ENCODE results near the gene C1orf50. TPM values are rescaled to one million over a fixed set of nuclear protein-coding genes. Genes with fewer than 3 reads are reported as not detected.
A peak's percentile ranks its signal among the peaks of the same experiment; 100 is the strongest.
"Not testable (repeated sequence)": the region's sequence is repeated elsewhere in the genome, so short reads cannot be mapped to it uniquely, and the experiment has no call there.

Gene C1orf50
- total and polyA plus RNA-seq, 10 donors = 1.5 to 9.8 (median 4.5) TPM

DNA sequence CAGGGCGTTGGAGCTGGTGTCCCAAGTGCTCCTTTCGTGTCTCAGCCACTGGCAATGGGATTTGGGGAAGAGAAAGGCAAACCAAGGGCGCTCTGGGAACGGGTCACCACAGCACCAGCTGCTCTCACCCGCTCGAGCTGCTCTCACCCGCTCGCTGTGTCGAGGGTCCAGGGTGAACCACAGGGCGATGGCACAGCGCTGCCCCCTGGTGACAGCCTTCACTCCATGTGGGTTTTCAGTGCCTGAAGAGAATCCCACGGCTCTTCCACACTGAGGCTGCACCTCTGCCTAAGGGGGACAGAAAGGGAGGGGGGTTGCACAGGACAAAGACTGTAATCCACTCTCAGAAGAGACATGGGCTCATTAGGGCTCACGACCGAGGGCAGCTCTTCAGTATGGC, 19.9 kb upstream of the C1orf50 start:
- Histone ChIP-seq H3K4me3 (no peak overlapping the region), H3K9me3 (no peaks in the 10 kb centered on the region), H3K4me1 (peaks cover 0 to 38% (median 11%) of the 10 kb centered on the region in 6 donors), H3K27ac (peak overlapping the region in 1 of 8 donors; percentile 65), H3K27me3 (replicated peaks in 1 of 7) (no peaks in the 10 kb centered on the region), H3K36me3 (peaks cover 4 to 63% (median 39%) of the 10 kb centered on the region in 6 donors)
- intact Hi-C loops (cut with DNase I; ENCODE audit: low total_unique reads) = loop anchor here (5.0 kb wide), 1 partner anchor 170 kb away; no protein-coding TSS in a partner anchor
- TF ChIP-seq POLR2A (IDR thresholded peaks at IDR 0.05) = no peak
- TF ChIP-seq, protein P1, sequence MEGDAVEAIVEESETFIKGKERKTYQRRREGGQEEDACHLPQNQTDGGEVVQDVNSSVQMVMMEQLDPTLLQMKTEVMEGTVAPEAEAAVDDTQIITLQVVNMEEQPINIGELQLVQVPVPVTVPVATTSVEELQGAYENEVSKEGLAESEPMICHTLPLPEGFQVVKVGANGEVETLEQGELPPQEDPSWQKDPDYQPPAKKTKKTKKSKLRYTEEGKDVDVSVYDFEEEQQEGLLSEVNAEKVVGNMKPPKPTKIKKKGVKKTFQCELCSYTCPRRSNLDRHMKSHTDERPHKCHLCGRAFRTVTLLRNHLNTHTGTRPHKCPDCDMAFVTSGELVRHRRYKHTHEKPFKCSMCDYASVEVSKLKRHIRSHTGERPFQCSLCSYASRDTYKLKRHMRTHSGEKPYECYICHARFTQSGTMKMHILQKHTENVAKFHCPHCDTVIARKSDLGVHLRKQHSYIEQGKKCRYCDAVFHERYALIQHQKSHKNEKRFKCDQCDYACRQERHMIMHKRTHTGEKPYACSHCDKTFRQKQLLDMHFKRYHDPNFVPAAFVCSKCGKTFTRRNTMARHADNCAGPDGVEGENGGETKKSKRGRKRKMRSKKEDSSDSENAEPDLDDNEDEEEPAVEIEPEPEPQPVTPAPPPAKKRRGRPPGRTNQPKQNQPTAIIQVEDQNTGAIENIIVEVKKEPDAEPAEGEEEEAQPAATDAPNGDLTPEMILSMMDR (IDR thresholded peaks at IDR 0.05 in 8 of 11, conservative IDR thresholded peaks at IDR 0.05 in 3 of 11) = peak in 10 of 11 experiments; percentile 35 to 69 (median 56)
- peak; percentile 21 to 52 (median 23) for TF ChIP-seq POLR2AphosphoS5 (IDR thresholded peaks at IDR 0.05)
- DNase-seq = peak; percentile 84
- 55 to 69% (median 58%) methylated on average over 14 of the region's 14 CpGs for WGBS, 5 donors

DNA sequence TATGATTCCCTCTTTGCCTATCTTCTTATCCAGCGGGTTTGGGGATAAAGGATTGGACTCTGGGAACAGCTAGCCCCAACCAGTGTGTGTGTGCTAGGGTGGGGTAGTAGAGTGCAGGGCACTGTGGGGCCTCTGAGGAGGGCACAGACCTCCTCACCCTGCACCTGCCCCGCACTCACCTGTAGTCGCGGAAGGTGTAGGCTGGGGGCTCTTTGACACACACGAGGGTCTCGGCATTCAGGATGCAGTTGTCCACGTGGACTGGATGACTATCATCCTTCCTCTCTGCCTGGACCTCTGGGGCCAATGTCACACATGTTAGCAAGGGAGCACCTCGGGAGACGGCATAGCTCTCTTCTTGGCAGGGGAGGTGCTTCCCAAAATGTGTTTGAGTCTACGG, 19.0 kb upstream of the C1orf50 start:
- H3K4me3 ChIP-seq = no peak overlapping the region
- 74 to 91% (median 85%) methylated on average over 9 to 10 of the region's 10 CpGs for WGBS, 5 donors
- intact Hi-C loops (cut with DNase I; ENCODE audit: low total_unique reads) = loop anchor here (5.0 kb wide), 1 partner anchor 171 kb away; no protein-coding TSS in a partner anchor
- no peaks in the 10 kb centered on the region for H3K27me3 ChIP-seq (replicated peaks in 1 of 7)
- peak overlapping the region in 5 of 8 donors; percentile 42 to 65 (median 60) for H3K27ac ChIP-seq
- peaks cover 0 to 38% (median 11%) of the 10 kb centered on the region in 6 donors for H3K4me1 ChIP-seq
- TF ChIP-seq, protein P1 (IDR thresholded peaks at IDR 0.05 in 8 of 11, conservative IDR thresholded peaks at IDR 0.05 in 3 of 11) = no peak
- TF ChIP-seq POLR2AphosphoS5 (IDR thresholded peaks at IDR 0.05) (peak in 1 of 3 donors; percentile 12), POLR2A (IDR thresholded peaks at IDR 0.05) (no peak)
- no peak for DNase-seq
- H3K36me3 ChIP-seq = peaks cover 8 to 72% (median 48%) of the 10 kb centered on the region in 6 donors
- no peaks in the 10 kb centered on the region for H3K9me3 ChIP-seq

DNA sequence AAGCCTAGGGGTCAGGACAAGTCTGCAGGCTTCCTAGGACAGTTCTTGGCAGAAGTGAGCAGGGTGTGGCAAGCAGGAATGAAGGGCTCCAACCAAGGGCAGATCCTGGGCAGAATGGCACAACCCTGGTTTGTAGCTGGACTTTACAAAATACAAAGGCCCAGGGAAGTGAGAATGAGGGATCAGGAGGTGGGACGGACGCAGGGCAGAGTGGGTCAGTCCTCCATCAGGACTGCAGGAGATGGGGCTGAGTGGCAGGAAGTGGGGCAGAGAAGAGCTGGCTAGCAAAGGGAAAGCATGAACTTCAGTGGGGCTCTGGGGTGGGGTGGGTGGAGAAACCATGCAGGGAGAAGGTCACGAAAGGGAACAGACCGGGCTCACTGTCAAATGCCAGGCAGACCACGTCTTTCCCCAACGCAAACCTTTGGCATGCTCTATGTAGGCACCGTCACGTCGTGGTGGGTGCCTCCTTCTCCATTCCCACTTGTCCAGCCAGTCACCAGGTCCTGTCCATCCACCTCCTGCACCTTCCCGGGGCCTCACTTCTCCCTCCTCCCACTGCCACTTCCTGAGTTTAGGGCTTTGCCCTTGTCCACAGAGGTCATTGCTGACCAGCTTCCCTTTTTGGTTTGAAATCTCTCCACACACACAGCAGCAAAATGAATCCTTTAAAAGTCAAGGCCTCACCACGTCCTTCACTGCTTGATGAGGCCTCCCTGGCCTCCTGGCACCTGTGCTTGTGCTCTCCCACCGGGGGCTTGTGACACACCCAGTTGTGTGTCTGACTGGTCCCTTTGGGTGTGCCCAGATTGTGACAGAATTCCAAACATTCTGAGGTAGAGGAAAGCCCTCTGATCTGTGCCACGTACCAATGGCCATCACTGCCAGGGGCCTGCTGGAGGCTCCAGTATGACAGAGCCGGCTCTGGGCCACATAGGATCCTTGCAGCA, 18.3 kb upstream of the C1orf50 start:
- WGBS, 5 donors = 64 to 87% (median 67%) methylated on average over 13 to 14 of the region's 14 CpGs
- intact Hi-C loops (cut with DNase I; ENCODE audit: low total_unique reads) = loop anchor here (5.0 kb wide), 1 partner anchor 171 kb away; no protein-coding TSS in a partner anchor
- peak in 1 of 3 donors; percentile 14 for TF ChIP-seq POLR2AphosphoS5 (IDR thresholded peaks at IDR 0.05)
- TF ChIP-seq POLR2A (IDR thresholded peaks at IDR 0.05) = no peak
- TF ChIP-seq, protein P1 (IDR thresholded peaks at IDR 0.05 in 8 of 11, conservative IDR thresholded peaks at IDR 0.05 in 3 of 11) = no peak
- DNase-seq = no peak
- H3K27ac ChIP-seq = peak overlapping the region in 6 of 8 donors; percentile 20 to 65 (median 54)
- peaks cover 0 to 42% (median 11%) of the 10 kb centered on the region in 6 donors for H3K4me1 ChIP-seq
- H3K27me3 ChIP-seq (replicated peaks in 1 of 7) = no peaks in the 10 kb centered on the region
- H3K4me3 ChIP-seq = no peak overlapping the region
- no peaks in the 10 kb centered on the region for H3K9me3 ChIP-seq
- H3K36me3 ChIP-seq = peaks cover 8 to 79% (median 50%) of the 10 kb centered on the region in 6 donors

DNA sequence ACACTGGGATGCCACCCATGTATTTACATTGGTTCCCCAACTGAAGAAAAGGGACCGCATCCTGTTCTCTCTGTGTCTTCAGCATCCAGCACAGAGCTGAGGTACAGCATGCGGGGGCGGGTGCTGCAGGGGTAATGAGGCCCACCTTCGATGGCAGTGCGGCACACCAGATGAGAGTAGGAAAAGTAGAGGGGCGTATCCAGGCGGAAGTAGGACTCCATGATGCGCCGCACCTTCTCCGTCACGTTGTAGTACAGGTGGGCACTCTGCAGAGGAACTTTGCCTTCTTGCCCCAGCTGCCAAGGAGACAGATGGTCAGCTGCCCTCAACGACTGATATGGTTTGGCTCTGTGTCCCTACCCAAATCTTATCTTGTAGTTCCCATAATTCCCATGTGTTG, 17.0 kb upstream of the C1orf50 start:
- no peaks in the 10 kb centered on the region for H3K9me3 ChIP-seq
- TF ChIP-seq, protein P1 (IDR thresholded peaks at IDR 0.05 in 8 of 11, conservative IDR thresholded peaks at IDR 0.05 in 3 of 11) = no peak
- no peak for TF ChIP-seq POLR2A (IDR thresholded peaks at IDR 0.05)
- TF ChIP-seq POLR2AphosphoS5 (IDR thresholded peaks at IDR 0.05) = no peak
- H3K27ac ChIP-seq = peak overlapping the region in 2 of 8 donors; percentile 60 to 65
- H3K36me3 ChIP-seq = peaks cover 8 to 92% (median 63%) of the 10 kb centered on the region in 6 donors
- H3K4me1 ChIP-seq = peaks cover 0 to 52% (median 11%) of the 10 kb centered on the region in 6 donors
- intact Hi-C loops (cut with DNase I; ENCODE audit: low total_unique reads) = no loop called here
- H3K27me3 ChIP-seq (replicated peaks in 1 of 7) = no peaks in the 10 kb centered on the region
- no peak for DNase-seq
- no peak overlapping the region for H3K4me3 ChIP-seq
- 94 to 96% (median 96%) methylated on average over 11 to 12 of the region's 12 CpGs for WGBS, 5 donors

DNA sequence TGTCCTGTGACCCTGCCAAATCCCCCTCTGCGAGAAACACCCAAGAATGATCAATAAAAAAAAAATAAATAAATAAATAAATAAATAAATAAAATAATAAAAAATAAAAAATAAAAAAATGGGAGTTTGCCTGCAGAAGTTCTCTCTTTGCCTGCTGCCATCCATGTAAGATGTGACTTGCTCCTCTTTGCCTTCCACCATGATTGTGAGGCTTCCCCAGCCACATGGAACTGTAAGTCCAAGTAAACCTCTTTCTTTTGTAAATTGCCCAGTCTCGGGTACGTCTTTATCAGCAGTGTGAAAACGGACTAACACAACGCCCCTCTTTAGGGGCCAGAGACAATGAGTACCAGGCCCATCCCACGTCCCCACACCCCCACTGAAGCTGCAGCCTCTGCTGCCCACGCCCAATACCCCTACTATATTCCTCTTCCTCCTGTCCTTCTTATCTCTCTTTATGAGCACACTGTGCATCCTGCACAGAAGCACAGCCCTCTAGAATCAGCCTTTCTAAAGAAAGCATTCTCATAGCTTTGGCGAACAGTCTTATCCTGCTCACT, 15.5 kb upstream of the C1orf50 start:
- Histone ChIP-seq H3K36me3 (peaks cover 10 to 95% (median 68%) of the 10 kb centered on the region in 6 donors), H3K4me1 (peaks cover 0 to 50% (median 11%) of the 10 kb centered on the region in 6 donors), H3K27ac (peak overlapping the region in 1 of 8 donors; percentile 31)
- H3K9me3 ChIP-seq; intact Hi-C loops (cut with DNase I; ENCODE audit: low total_unique reads); H3K4me3 ChIP-seq; H3K27me3 ChIP-seq (replicated peaks in 1 of 7); DNase-seq: not testable (repeated sequence)
- 85 to 92% (median 89%) methylated on average over 8 of the region's 8 CpGs for WGBS, 5 donors
